Smooth muscle cell (in vitro differentiated cells): Measurements from ENCODE around the gene ZNF710. TPM values are rescaled to one million over a fixed set of nuclear protein-coding genes. Genes with fewer than 3 reads are reported as not detected.

Source experiments
- DNase-seq: peaks from one replicate; lab custom pipeline; 2025; ENCODE audit not compliant: unreplicated experiment; lab: John Stamatoyannopoulos, UW
- H2AFZ ChIP-seq: fragments of 200-600 bp; sonication (generic); 2 replicates; pipeline ENCODE4 v1.6.0; 2016; ENCODE audit warnings: antibody characterized with exemption, low read depth, mild to moderate bottlenecking
- H3F3A ChIP-seq: fragments of 200-600 bp; sonication (generic); 2 replicates; pipeline ENCODE4 v1.6.0; 2017; ENCODE audit warnings: antibody characterized with exemption, low read depth
- H3K27ac ChIP-seq: fragments of 200-600 bp; sonication (generic); 2 replicates; pipeline ENCODE4 v1.5.1; 2016; ENCODE audit warnings: low read depth, mild to moderate bottlenecking
- H3K27me3 ChIP-seq: fragments of 200-600 bp; sonication (generic); 2 replicates; pipeline ENCODE4 v1.6.1; 2016; ENCODE audit warnings: low read depth, mild to moderate bottlenecking
- H3K36me3 ChIP-seq: fragments of 200-600 bp; sonication (generic); 2 replicates; pipeline ENCODE4 v1.5.1; 2016; ENCODE audit warnings: low read depth
- H3K4me1 ChIP-seq: fragments of 200-600 bp; sonication (generic); 2 replicates; pipeline ENCODE4 v1.5.1; 2016; ENCODE audit warnings: low read depth
- H3K4me2 ChIP-seq: fragments of 200-600 bp; sonication (generic); 2 replicates; pipeline ENCODE4 v1.6.0; 2016; ENCODE audit warnings: mild to moderate bottlenecking
- H3K4me3 ChIP-seq: fragments of 200-600 bp; sonication (generic); 2 replicates; pipeline ENCODE4 v1.5.1; 2016; ENCODE audit warnings: mild to moderate bottlenecking
- H3K79me2 ChIP-seq: fragments of 200-600 bp; sonication (generic); 2 replicates; pipeline ENCODE4 v1.6.0; 2016; ENCODE audit warnings: low read depth, mild to moderate bottlenecking
- H3K9ac ChIP-seq: fragments of 200-600 bp; sonication (generic); 2 replicates; pipeline ENCODE4 v1.6.0; 2016; ENCODE audit warnings: low read depth
- H3K9me3 ChIP-seq: fragments of 200-600 bp; sonication (generic); replicated peaks from 2 replicates; pipeline ENCODE4 v1.5.1; 2016; ENCODE audit warnings: low read depth
- H4K20me1 ChIP-seq: fragments of 200-600 bp; sonication (generic); 2 replicates; pipeline ENCODE4 v1.6.0; 2016; ENCODE audit warnings: low read depth
- WGBS: methylation state at CpG from one replicate; pipeline ENCODE4 v1.1.7; 2016; ENCODE audit warnings: low lambda C conversion rate; 5-methylcytosine and 5-hydroxymethylcytosine counted together
- polyA plus RNA-seq: library from polyadenylated mRNA; unstranded; fragments of >200 nt; fragmentation: Nextera tagmentation; extraction: Ambion mirVana; gene quantifications from 2 replicates; pipeline ENCODE4 v1.2.1, GENCODE V29; 2016
- total RNA-seq: library from RNA; depleted of rRNA; stranded (reverse); fragments of >200 nt; gene quantifications from 2 replicates; pipeline ENCODE4 v1.2.3, GENCODE V29; 2014
- TF ChIP-seq, protein P1 (sequence below): fragments of 200-600 bp; sonication (generic); IDR thresholded peaks from 2 replicates; pipeline ENCODE4 v1.5.1; 2017; ENCODE audit warnings: borderline replicate concordance, mild to moderate bottlenecking, antibody characterized with exemption; ENCODE audit not compliant: insufficient read depth, poor library complexity, severe bottlenecking

ZNF710 gene
- total and polyA plus RNA-seq, 2 experiments from 2014 or later = 8.6 to 10.4 TPM

DNA sequence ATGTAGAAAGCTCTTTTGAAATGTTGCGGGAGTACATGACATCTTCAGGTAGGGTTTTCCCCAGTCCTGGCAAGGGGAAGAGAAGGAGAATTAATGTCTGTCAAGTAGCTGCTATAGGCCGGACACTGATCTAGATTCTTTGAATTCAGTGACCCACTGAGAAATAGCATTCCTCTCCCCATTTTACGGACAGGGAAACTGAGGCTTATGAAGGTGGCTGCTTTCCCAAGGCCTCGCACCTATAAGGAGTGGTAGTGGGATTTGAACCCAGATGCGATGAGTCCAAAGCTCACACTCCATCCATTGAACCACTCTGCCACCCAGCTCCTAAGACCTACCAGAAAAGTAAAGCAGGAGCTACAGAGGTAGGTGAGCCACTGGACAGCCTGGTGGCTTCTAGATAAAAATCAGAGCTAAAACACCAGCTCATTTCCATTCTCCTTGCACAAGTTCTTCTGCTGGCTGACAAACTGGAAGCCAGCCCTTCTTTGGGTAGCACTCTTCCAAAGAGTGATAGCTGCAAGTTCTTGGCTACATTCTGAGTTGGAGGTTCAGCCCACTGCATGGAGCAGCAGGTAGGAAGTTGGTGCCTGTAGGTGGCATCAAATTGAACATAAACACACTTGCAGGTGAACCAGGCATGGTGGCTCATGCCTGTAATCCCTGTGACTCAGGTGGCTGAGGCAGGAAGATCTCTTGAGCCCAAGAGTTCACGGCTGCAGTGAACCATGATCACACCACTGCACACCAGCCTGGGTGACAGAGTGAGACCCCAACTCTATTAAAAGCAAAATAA, 22.0 kb downstream of the ZNF710 start:
- H3K4me2 ChIP-seq = no peak overlapping the region
- H3K27ac ChIP-seq = no peak overlapping the region
- no peaks in the 10 kb centered on the region for H3F3A ChIP-seq
- no peak overlapping the region for H2AFZ ChIP-seq
- no peaks in the 10 kb centered on the region for H3K27me3 ChIP-seq
- peaks cover 15% of the 10 kb centered on the region for H3K4me1 ChIP-seq
- peaks cover 77% of the 10 kb centered on the region for H3K79me2 ChIP-seq
- H3K4me3 ChIP-seq = no peak overlapping the region
- H3K9me3 ChIP-seq = no peaks in the 10 kb centered on the region
- H4K20me1 ChIP-seq = peaks cover 79% of the 10 kb centered on the region
- no peak for DNase-seq
- H3K9ac ChIP-seq = no peak overlapping the region
- H3K36me3 ChIP-seq = no peaks in the 10 kb centered on the region
- WGBS = 90% methylated on average over 6 of the region's 6 CpGs
- TF ChIP-seq, protein P1, sequence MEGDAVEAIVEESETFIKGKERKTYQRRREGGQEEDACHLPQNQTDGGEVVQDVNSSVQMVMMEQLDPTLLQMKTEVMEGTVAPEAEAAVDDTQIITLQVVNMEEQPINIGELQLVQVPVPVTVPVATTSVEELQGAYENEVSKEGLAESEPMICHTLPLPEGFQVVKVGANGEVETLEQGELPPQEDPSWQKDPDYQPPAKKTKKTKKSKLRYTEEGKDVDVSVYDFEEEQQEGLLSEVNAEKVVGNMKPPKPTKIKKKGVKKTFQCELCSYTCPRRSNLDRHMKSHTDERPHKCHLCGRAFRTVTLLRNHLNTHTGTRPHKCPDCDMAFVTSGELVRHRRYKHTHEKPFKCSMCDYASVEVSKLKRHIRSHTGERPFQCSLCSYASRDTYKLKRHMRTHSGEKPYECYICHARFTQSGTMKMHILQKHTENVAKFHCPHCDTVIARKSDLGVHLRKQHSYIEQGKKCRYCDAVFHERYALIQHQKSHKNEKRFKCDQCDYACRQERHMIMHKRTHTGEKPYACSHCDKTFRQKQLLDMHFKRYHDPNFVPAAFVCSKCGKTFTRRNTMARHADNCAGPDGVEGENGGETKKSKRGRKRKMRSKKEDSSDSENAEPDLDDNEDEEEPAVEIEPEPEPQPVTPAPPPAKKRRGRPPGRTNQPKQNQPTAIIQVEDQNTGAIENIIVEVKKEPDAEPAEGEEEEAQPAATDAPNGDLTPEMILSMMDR = no peak

DNA sequence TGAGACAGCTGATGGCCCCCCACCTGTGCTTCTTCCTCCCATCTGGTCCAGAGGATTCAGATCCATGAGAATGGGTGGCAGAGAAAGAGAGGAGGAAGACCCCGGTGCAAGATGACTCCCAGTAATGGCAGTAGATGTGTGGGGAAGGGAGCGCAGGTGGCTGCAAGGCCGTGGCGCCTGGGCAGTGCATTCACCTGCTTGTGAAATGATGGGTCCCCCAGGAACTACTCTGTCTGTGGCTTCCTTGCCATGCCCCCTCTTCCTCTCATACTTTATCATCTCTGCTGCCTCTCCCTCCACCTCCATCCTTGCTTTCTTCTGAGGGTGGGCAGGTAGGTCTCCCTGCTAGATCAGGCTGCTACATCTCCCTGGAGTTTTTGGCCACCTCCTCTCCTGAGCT, 23.3 kb downstream of the ZNF710 start:
- Histone ChIP-seq H2AFZ (no peak overlapping the region), H3K4me2 (no peak overlapping the region), H3K27ac (no peak overlapping the region), H4K20me1 (peaks cover 71% of the 10 kb centered on the region), H3K79me2 (peaks cover 70% of the 10 kb centered on the region), H3K27me3 (no peaks in the 10 kb centered on the region), H3K4me1 (peaks cover 7% of the 10 kb centered on the region), H3K9me3 (no peaks in the 10 kb centered on the region), H3K9ac (no peak overlapping the region), H3K4me3 (no peak overlapping the region), H3F3A (no peaks in the 10 kb centered on the region), H3K36me3 (no peaks in the 10 kb centered on the region)
- DNase-seq = no peak
- TF ChIP-seq, protein P1 = no peak
- WGBS = 91% methylated on average over 4 of the region's 4 CpGs

DNA sequence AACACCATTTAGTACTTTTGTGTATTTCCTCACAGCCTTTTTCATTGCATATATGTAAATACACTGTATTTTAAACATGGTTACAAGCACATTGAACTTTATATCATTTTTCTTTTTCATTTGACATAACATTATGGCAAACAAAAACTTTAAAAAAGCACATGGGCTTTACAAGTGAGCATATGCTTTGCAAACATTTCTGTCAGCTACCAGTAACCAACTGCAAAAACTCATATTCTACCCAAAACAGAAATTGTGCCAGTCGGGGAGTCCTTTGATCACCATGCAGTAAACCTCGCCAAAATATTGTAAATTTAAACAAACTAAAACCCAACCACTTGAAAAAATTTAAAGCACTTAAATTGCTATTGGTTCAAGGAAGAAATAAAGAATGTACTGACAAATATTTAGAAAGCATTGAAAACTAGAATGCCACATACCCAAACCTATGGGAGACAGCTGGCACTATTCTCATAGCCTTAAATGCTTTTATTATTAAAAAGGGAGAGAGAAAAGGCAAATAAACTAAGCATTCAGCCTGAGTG, 24.4 kb downstream of the ZNF710 start:
- no peaks in the 10 kb centered on the region for H3F3A ChIP-seq
- H3K4me3 ChIP-seq = no peak overlapping the region
- no peak overlapping the region for H3K27ac ChIP-seq
- TF ChIP-seq, protein P1 = no peak
- 82% methylated on average over 2 of the region's 2 CpGs for WGBS
- no peak overlapping the region for H2AFZ ChIP-seq
- H4K20me1 ChIP-seq = peaks cover 66% of the 10 kb centered on the region
- H3K27me3 ChIP-seq = no peaks in the 10 kb centered on the region
- H3K9me3 ChIP-seq = no peaks in the 10 kb centered on the region
- DNase-seq = no peak
- no peak overlapping the region for H3K4me2 ChIP-seq
- H3K9ac ChIP-seq = no peak overlapping the region
- H3K4me1 ChIP-seq = no peaks in the 10 kb centered on the region
- H3K36me3 ChIP-seq = no peaks in the 10 kb centered on the region
- peaks cover 65% of the 10 kb centered on the region for H3K79me2 ChIP-seq
